GM12891 (cell line): Measurements from ENCODE around the gene PTPN23.

ENCODE experiments used
- DNase-seq: peaks from one replicate; pipeline ENCODE4 v3.0.0; 2011; ENCODE audit warnings: low spot score; ENCODE audit not compliant: insufficient read length
- FAIRE-seq: peaks from 2 replicates; lab custom pipeline; 2011; peaks lifted over from hg19 to GRCh38; lab: Jason Lieb, UNC
- PAX5 ChIP-seq: IDR thresholded peaks from 2 replicates; pipeline ENCODE4 v1.6.1; 2011; ENCODE audit warnings: low read length, moderate library complexity, mild to moderate bottlenecking; ENCODE audit not compliant: insufficient read depth, severe bottlenecking
- POLR2A ChIP-seq: IDR thresholded peaks from 2 replicates; pipeline ENCODE4 v1.6.1; 2011; ENCODE audit warnings: low read depth, low read length, control low read depth
- POLR2AphosphoS5 ChIP-seq: IDR thresholded peaks from 2 replicates; pipeline ENCODE4 v1.6.1; 2011; ENCODE audit warnings: low read depth, low read length, control low read depth
- POU2F2 ChIP-seq: IDR thresholded peaks from 2 replicates; pipeline ENCODE4 v1.6.1; 2011; ENCODE audit warnings: low read depth, mild to moderate bottlenecking, control low read depth, low read length, moderate library complexity
- SPI1 ChIP-seq: IDR thresholded peaks from 2 replicates; pipeline ENCODE4 v1.6.1; 2011; ENCODE audit warnings: low read depth, low read length, control low read depth
- TAF1 ChIP-seq: IDR thresholded peaks from 2 replicates; pipeline ENCODE4 v1.6.1; 2011; ENCODE audit warnings: low read depth, low read length, control low read depth

PTPN23 gene

GRCh38 chr3:47418167-47419082 is 37.6 kb downstream of the PTPN23 start:
- TF ChIP-seq TAF1: no peak
- TF ChIP-seq PAX5: no peak
- no peak for TF ChIP-seq POLR2A
- no peak for TF ChIP-seq POU2F2
- no peak for TF ChIP-seq SPI1
- no peak for FAIRE-seq

GRCh38 chr3:47419083-47420043 is 38.5 kb downstream of the PTPN23 start:
- DNase-seq (no peak), FAIRE-seq (no peak)
- TF ChIP-seq POLR2AphosphoS5: 0 out of 2 replicates have a peak, but pooled peaks have one; percentile 20
- TF ChIP-seq SPI1: no peak

More at GRCh38 chr3:47418167-47419082, 37.6 kb downstream of the PTPN23 start:
- DNase-seq: peak; percentile 44

GRCh38 chr3:47420044-47420430 is 39.2 kb downstream of the PTPN23 start:
- DNase-seq: no peak
- no peak for FAIRE-seq
- TF ChIP-seq SPI1 (no peak), TAF1 (no peak), POLR2AphosphoS5 (no peak), PAX5 (no peak), POLR2A (no peak), POU2F2 (no peak)

- TF ChIP-seq POLR2A (no peak), POLR2AphosphoS5 (peak; percentile 43; the same call in 1 of the 2 replicates), SPI1 (peak; percentile 23; the same call in 1 of the 2 replicates), POU2F2 (peak; percentile 54; the same call in 1 of the 2 replicates)
- FAIRE-seq (peak; percentile 94), DNase-seq (peak; percentile 95)
These were observed 40.0 kb downstream of the PTPN23 start for GRCh38 chr3:47420511-47421484.

GRCh38 chr3:47421741-47422649 is 41.2 kb downstream of the PTPN23 start:
- TF ChIP-seq SPI1 (no peak), POLR2AphosphoS5 (no peak), POU2F2 (no peak), PAX5 (no peak), TAF1 (no peak), POLR2A (no peak)
- no peak for DNase-seq
- FAIRE-seq: peak; percentile 64

GRCh38 chr3:47422743-47423142 is 41.9 kb downstream of the PTPN23 start:
- no peak for FAIRE-seq

GRCh38 chr3:47423548-47424145 is 42.8 kb downstream of the PTPN23 start:
- DNase-seq (no peak), FAIRE-seq (no peak)
- TF ChIP-seq POLR2A (no peak), SPI1 (no peak), TAF1 (no peak), PAX5 (no peak), POU2F2 (0 out of 2 replicates have a peak, but pooled peaks have one; percentile 19), POLR2AphosphoS5 (no peak)

More at GRCh38 chr3:47422743-47423142, 41.9 kb downstream of the PTPN23 start:
- TF ChIP-seq TAF1: no peak
- TF ChIP-seq SPI1: no peak
- no peak for TF ChIP-seq POLR2A
- no peak for TF ChIP-seq PAX5
- TF ChIP-seq POLR2AphosphoS5: no peak
- TF ChIP-seq POU2F2: no peak
- no peak for DNase-seq
